ENCODE results near the gene FOXO3. TPM values are rescaled to one million over a fixed set of nuclear protein-coding genes. Genes with fewer than 3 reads are reported as not detected.

FOXO3 gene
- total and polyA plus RNA-seq, 2 of the 13 experiments (the other 11 are each of a cell fraction or from before 2014, with no cell fraction given) = 16.0 to 22.5 TPM

GRCh38 chr6:108558372-108559096 lies 2.2 kb upstream of the FOXO3 start (continued):
- TF ChIP-seq NFIC (IDR thresholded peaks at IDR 0.05; ENCODE audit: low read length) (no peak), NR2F6 (IDR thresholded peaks at IDR 0.05) (peak; percentile 61; the same call in 1 of the 2 replicates), NR2F6 (CRISPR knock-in tag; IDR thresholded peaks at IDR 0.05) (peak; percentile 68; the same call in 1 of the 2 replicates), ZSCAN22 (CRISPR knock-in tag; IDR thresholded peaks at IDR 0.05) (no peak), TEAD3 (CRISPR knock-in tag; optimal IDR thresholded peaks at IDR 0.05; ENCODE audit: borderline replicate concordance) (peak; percentile 53), POLR2A (IDR thresholded peaks at IDR 0.05; ENCODE audit: insufficient read depth in 1 of 2, low read depth in 2 of 2, low read length in 2 of 2) (no peak; a peak in 1 of 4 replicates), ZNF451 (CRISPR knock-in tag; IDR thresholded peaks at IDR 0.05) (no peak; the same call in 1 of the 2 replicates), U2AF2 (IDR thresholded peaks at IDR 0.05; ENCODE audit: low read depth, low read length) (no peak), KDM6A (CRISPR knock-in tag; IDR thresholded peaks at IDR 0.05; ENCODE audit: low read depth) (no peak), KLF12 (CRISPR knock-in tag; IDR thresholded peaks at IDR 0.05; ENCODE audit: borderline replicate concordance) (peak; percentile 93), ZNF33B (CRISPR knock-in tag; IDR thresholded peaks at IDR 0.05) (no peak), ZNF703 (CRISPR knock-in tag; IDR thresholded peaks at IDR 0.05; ENCODE audit: borderline replicate concordance) (no peak), ZNF12 (CRISPR knock-in tag; IDR thresholded peaks at IDR 0.05) (no peak), RBAK (CRISPR knock-in tag; IDR thresholded peaks at IDR 0.05) (no peak), ZBTB25 (CRISPR knock-in tag; IDR thresholded peaks at IDR 0.05) (0 out of 2 replicates have a peak, but pooled peaks have one; percentile 34), HNRNPUL1 (IDR thresholded peaks at IDR 0.05; ENCODE audit: low read depth, low read length) (no peak), TRIM22 (IDR thresholded peaks at IDR 0.05) (no peak), BCLAF1 (IDR thresholded peaks at IDR 0.05) (no peak), ZBTB2 (CRISPR knock-in tag; IDR thresholded peaks at IDR 0.05; ENCODE audit: low read depth) (no peak), EP300 (IDR thresholded peaks at IDR 0.05; ENCODE audit: low read depth in 2 of 2, low read length in 2 of 2) (peak; percentile 27 to 68; a peak in 2 of 4 replicates), EP300 (CRISPR knock-in tag; IDR thresholded peaks at IDR 0.05; ENCODE audit: borderline replicate concordance) (peak; percentile 36; the same call in 1 of the 2 replicates), NCOA1 (CRISPR knock-in tag; IDR thresholded peaks at IDR 0.05) (peak; percentile 59; the same call in 1 of the 2 replicates), SMC3 (IDR thresholded peaks at IDR 0.05; ENCODE audit: low read length) (no peak)
